ENCODE measurements around the gene APBB1. TPM values are rescaled to one million over a fixed set of nuclear protein-coding genes. Genes with fewer than 3 reads are reported as not detected.

Gene APBB1
- total RNA-seq, 2 donors from 2014 or later: 79.8 to 80.9 TPM

DNA sequence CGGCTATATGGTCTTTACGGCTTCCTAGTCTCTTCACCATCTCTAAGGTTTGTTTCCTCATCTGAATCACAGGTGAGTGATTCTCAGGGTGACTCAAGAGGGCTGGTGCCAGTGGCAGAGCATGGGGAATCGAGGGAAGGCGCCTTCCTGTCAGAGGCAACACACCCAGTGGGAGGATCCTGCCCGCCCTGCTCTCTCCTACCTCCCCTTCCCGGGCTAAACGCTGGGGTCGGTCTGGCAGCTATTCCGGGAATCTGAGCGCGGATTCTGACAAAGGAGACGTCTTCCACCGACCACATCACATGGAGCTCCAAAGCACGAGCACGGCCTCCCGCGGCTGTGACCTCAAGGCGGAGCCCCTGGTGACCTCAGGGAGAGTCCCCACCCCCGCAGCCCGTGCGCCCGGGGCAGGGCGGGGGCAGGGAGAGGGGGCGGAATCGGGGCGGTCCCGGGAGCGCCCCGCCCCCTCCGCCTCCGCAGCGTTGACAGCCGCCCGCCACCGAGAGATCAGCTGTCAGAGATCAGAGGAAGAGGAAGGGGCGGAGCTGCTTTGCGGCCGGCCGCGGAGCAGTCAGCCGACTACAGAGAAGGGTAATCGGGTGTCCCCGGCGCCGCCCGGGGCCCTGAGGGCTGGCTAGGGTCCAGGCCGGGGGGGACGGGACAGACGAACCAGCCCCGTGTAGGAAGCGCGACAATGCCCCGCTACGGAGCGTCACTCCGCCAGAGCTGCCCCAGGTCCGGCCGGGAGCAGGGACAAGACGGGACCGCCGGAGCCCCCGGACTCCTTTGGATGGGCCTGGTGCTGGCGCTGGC, 28.8 kb downstream of the APBB1 start, which contains the start of gene SMPD1:
SMPD1 (plus strand) TSS at position 570 of the 813 bp plus-strand sequence; CDS start at position 695, 125 bp downstream.
- Histone ChIP-seq H3K27me3 (no peaks in the 10 kb centered on the region), H3K9me3 (no peaks in the 10 kb centered on the region), H3K4me1 (peaks cover 0 to 22% of the 10 kb centered on the region in 2 donors), H3K27ac (peak within 1 kb of the TSS; percentile 92 to 94), H3K36me3 (peaks cover 22% of the 10 kb centered on the region), H3K4me3 (peak within 1 kb of the TSS; percentile 86 to 92)
- DNase-seq (ENCODE audit: low spot score): peak; percentile 96
- TF ChIP-seq, protein P1, sequence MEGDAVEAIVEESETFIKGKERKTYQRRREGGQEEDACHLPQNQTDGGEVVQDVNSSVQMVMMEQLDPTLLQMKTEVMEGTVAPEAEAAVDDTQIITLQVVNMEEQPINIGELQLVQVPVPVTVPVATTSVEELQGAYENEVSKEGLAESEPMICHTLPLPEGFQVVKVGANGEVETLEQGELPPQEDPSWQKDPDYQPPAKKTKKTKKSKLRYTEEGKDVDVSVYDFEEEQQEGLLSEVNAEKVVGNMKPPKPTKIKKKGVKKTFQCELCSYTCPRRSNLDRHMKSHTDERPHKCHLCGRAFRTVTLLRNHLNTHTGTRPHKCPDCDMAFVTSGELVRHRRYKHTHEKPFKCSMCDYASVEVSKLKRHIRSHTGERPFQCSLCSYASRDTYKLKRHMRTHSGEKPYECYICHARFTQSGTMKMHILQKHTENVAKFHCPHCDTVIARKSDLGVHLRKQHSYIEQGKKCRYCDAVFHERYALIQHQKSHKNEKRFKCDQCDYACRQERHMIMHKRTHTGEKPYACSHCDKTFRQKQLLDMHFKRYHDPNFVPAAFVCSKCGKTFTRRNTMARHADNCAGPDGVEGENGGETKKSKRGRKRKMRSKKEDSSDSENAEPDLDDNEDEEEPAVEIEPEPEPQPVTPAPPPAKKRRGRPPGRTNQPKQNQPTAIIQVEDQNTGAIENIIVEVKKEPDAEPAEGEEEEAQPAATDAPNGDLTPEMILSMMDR (IDR thresholded peaks at IDR 0.05): no peak

- TF ChIP-seq, protein P1 (IDR thresholded peaks at IDR 0.05): no peak
- peaks cover 0 to 22% of the 10 kb centered on the region in 2 donors for H3K4me1 ChIP-seq
- peak overlapping the region in 1 of 2 donors; percentile 94 for H3K27ac ChIP-seq
- DNase-seq (ENCODE audit: low spot score): no peak
- no peak overlapping the region for H3K4me3 ChIP-seq
- H3K27me3 ChIP-seq: no peaks in the 10 kb centered on the region
- no peaks in the 10 kb centered on the region for H3K9me3 ChIP-seq
- H3K36me3 ChIP-seq: peaks cover 9% of the 10 kb centered on the region
Observed at GRCh38 chr11:6388748-6389147, 30.1 kb downstream of the APBB1 start.

GRCh38 chr11:6387811-6388599, 30.9 kb downstream of the APBB1 start:
- TF ChIP-seq, protein P1 (IDR thresholded peaks at IDR 0.05): no peak
- Histone ChIP-seq H3K27ac (no peak overlapping the region), H3K4me1 (peaks cover 0 to 22% of the 10 kb centered on the region in 2 donors), H3K36me3 (peaks cover 3% of the 10 kb centered on the region), H3K9me3 (no peaks in the 10 kb centered on the region), H3K27me3 (no peaks in the 10 kb centered on the region), H3K4me3 (no peak overlapping the region)
- DNase-seq (ENCODE audit: low spot score): no peak

- Histone ChIP-seq H3K4me1 (peaks cover 0 to 9% of the 10 kb centered on the region in 2 donors), H3K9me3 (no peaks in the 10 kb centered on the region), H3K4me3 (no peak overlapping the region), H3K27me3 (no peaks in the 10 kb centered on the region), H3K27ac (no peak overlapping the region), H3K36me3 (no peaks in the 10 kb centered on the region)
- TF ChIP-seq, protein P1 (IDR thresholded peaks at IDR 0.05): no peak
- DNase-seq (ENCODE audit: low spot score): no peak
Observed at GRCh38 chr11:6385046-6385777, 33.7 kb downstream of the APBB1 start.

DNA sequence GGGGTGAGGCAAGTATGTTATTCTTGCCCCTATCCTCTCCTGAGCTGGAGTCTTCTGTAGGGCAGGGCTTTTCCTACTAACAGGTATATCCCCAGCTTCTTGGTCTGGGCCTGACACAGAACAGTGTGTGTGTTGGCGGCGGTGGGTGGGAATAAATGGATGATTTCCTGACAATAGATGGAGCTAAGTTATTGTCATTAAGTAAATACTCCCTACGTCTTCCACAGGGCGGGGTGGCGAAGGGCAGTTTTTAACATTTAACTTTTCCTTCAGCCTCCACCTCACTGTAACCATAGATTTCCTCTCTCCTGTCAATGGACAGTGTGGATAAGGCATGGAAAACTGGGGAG, 40.3 kb downstream of the APBB1 start:
- TF ChIP-seq, protein P1 (IDR thresholded peaks at IDR 0.05): no peak
- no peaks in the 10 kb centered on the region for H3K27me3 ChIP-seq
- no peaks in the 10 kb centered on the region for H3K36me3 ChIP-seq
- no peaks in the 10 kb centered on the region for H3K4me1 ChIP-seq
- H3K27ac ChIP-seq: peak overlapping the region in 1 of 2 donors; percentile 25
- no peaks in the 10 kb centered on the region for H3K9me3 ChIP-seq
- no peak overlapping the region for H3K4me3 ChIP-seq
- DNase-seq (ENCODE audit: low spot score): no peak

All from right atrium auricular region (tissue), 2 donors.